GM21447 (cell line): Measurements from ENCODE around the gene FAM83G.
A peak's percentile ranks its signal among the peaks of the same experiment; 100 is the strongest.

Source experiments
- ATAC-seq: cut with Tn5 transposase; IDR thresholded peaks from one replicate; pipeline ENCODE4 v1.9.1; 2021; ENCODE audit not compliant: unreplicated experiment

Gene FAM83G

GRCh38 chr17:18993905-18994526 is 10.5 kb downstream of the FAM83G start:
- ATAC-seq, result no peak

GRCh38 chr17:18992454-18993130 is 12.0 kb downstream of the FAM83G start:
- ATAC-seq, result peak; percentile 59

- no peak for ATAC-seq
Measured at GRCh38 chr17:18991531-18992315, 12.8 kb downstream of the FAM83G start.

- no peak for ATAC-seq
Measured at GRCh38 chr17:18990331-18990730, 14.2 kb downstream of the FAM83G start.

- no peak for ATAC-seq
Measured at GRCh38 chr17:18988546-18989173, 15.9 kb downstream of the FAM83G start.

- no peak for ATAC-seq
Measured at GRCh38 chr17:18987862-18988545, 16.6 kb downstream of the FAM83G start.

GRCh38 chr17:18987230-18987610 is 17.3 kb downstream of the FAM83G start:
- no peak for ATAC-seq

GRCh38 chr17:18986541-18987229 is 17.9 kb downstream of the FAM83G start:
- no peak for ATAC-seq

- no peak for ATAC-seq
Measured at GRCh38 chr17:18985475-18985874, 19.1 kb downstream of the FAM83G start.

GRCh38 chr17:18984273-18985114 is 20.1 kb downstream of the FAM83G start:
- ATAC-seq, result no peak

- no peak for ATAC-seq
Measured at GRCh38 chr17:18981642-18982424, 22.7 kb downstream of the FAM83G start.

GRCh38 chr17:18981335-18981641 is 23.3 kb downstream of the FAM83G start:
- no peak for ATAC-seq

- no peak for ATAC-seq
Measured at GRCh38 chr17:18980682-18981334, 23.8 kb downstream of the FAM83G start.

GRCh38 chr17:18978655-18979054 is 25.9 kb downstream of the FAM83G start:
- ATAC-seq, result no peak

GRCh38 chr17:18978050-18978449 is 26.5 kb downstream of the FAM83G start:
- ATAC-seq, result no peak

GRCh38 chr17:18977646-18978045 is 26.9 kb downstream of the FAM83G start:
- no peak for ATAC-seq

- no peak for ATAC-seq
Measured at GRCh38 chr17:18977021-18977420, 27.5 kb downstream of the FAM83G start.

- no peak for ATAC-seq
Measured at GRCh38 chr17:18976201-18976600, 28.4 kb downstream of the FAM83G start.
